ENCODE data around the gene TVP23A. TPM values are rescaled to one million over a fixed set of nuclear protein-coding genes. Genes with fewer than 3 reads are reported as not detected.
"Not testable (repeated sequence)": the region's sequence is repeated elsewhere in the genome, so short reads cannot be mapped to it uniquely, and the experiment has no call there.

TVP23A gene
- total RNA-seq, 1 experiment from 2014 or later: not detected

- no peaks in the 10 kb centered on the region for H3K36me3 ChIP-seq (ENCODE audit: low read depth, low read length)
- H3K79me2 ChIP-seq (ENCODE audit: low read length): no peaks in the 10 kb centered on the region
- no peaks in the 10 kb centered on the region for H3K4me1 ChIP-seq (ENCODE audit: insufficient read depth, low read length)
- DNase-seq (no peak), ATAC-seq (no peak)
- no TSS peak for BruUV-seq (replicated peaks)
- no peak for TF ChIP-seq EZH2 (IDR thresholded peaks at IDR 0.05; ENCODE audit: low read length, unreplicated experiment)
- no peak for TF ChIP-seq EZH2phosphoT487 (IDR thresholded peaks at IDR 0.05; ENCODE audit: borderline replicate concordance, low read length)
- no peak for TF ChIP-seq CTCF (conservative IDR thresholded peaks at IDR 0.05; ENCODE audit: low read depth, low read length)
- no peaks in the 10 kb centered on the region for H3K9me3 ChIP-seq (ENCODE audit: low read length)
- no peaks in the 10 kb centered on the region for H3F3A ChIP-seq (ENCODE audit: low read length, unreplicated experiment)
- no peak overlapping the region for H3K4me3 ChIP-seq (ENCODE audit: low read length)
- ChIA-PET CTCF (no interaction called here), POLR2A (ENCODE audit: unreplicated experiment) (no interaction called here)
- no peak overlapping the region for H3K9ac ChIP-seq (ENCODE audit: low read length)
- H3K9me2 ChIP-seq (replicated peaks; ENCODE audit: low read length): no peaks in the 10 kb centered on the region
- no peak overlapping the region for H3K4me2 ChIP-seq (ENCODE audit: low read length)
- H4K20me1 ChIP-seq (ENCODE audit: low read length): no peaks in the 10 kb centered on the region
- intact Hi-C loops (cut with micrococcal nuclease): no loop called here
- no peaks in the 10 kb centered on the region for H3K27me3 ChIP-seq (ENCODE audit: low read length)
- no peak overlapping the region for H3K27ac ChIP-seq (ENCODE audit: low read length)
- H2AFZ ChIP-seq (ENCODE audit: low read length): no peak overlapping the region
Observed at GRCh38 chr16:10787304-10787703, 31.3 kb downstream of the TVP23A start.

GRCh38 chr16:10782628-10783027 lies 36.0 kb downstream of the TVP23A start:
- H3K4me1 ChIP-seq (ENCODE audit: insufficient read depth, low read length): no peaks in the 10 kb centered on the region
- no peak overlapping the region for H3K9ac ChIP-seq (ENCODE audit: low read length)
- H3K79me2 ChIP-seq (ENCODE audit: low read length): no peaks in the 10 kb centered on the region
- H3K27me3 ChIP-seq (ENCODE audit: low read length): no peaks in the 10 kb centered on the region
- intact Hi-C loops (cut with micrococcal nuclease): no loop called here
- ATAC-seq (no peak), DNase-seq (peak; percentile 19)
- no peak for TF ChIP-seq CTCF (conservative IDR thresholded peaks at IDR 0.05; ENCODE audit: low read depth, low read length)
- no peak for TF ChIP-seq EZH2phosphoT487 (IDR thresholded peaks at IDR 0.05; ENCODE audit: borderline replicate concordance, low read length)
- no peak for TF ChIP-seq EZH2 (IDR thresholded peaks at IDR 0.05; ENCODE audit: low read length, unreplicated experiment)
- ChIA-PET POLR2A (ENCODE audit: unreplicated experiment) (no interaction called here), CTCF (no interaction called here)
- no peaks in the 10 kb centered on the region for H3F3A ChIP-seq (ENCODE audit: low read length, unreplicated experiment)
- no peaks in the 10 kb centered on the region for H4K20me1 ChIP-seq (ENCODE audit: low read length)
- H3K9me3 ChIP-seq (ENCODE audit: low read length): no peaks in the 10 kb centered on the region
- BruUV-seq (replicated peaks): no TSS peak
- H3K4me3 ChIP-seq (ENCODE audit: low read length): no peak overlapping the region
- H3K27ac ChIP-seq (ENCODE audit: low read length): no peak overlapping the region
- H3K9me2 ChIP-seq (replicated peaks; ENCODE audit: low read length): no peaks in the 10 kb centered on the region
- no peak overlapping the region for H3K4me2 ChIP-seq (ENCODE audit: low read length)
- H3K36me3 ChIP-seq (ENCODE audit: low read depth, low read length): no peaks in the 10 kb centered on the region
- no peak overlapping the region for H2AFZ ChIP-seq (ENCODE audit: low read length)

- intact Hi-C loops (cut with micrococcal nuclease): no loop called here
- DNase-seq (no peak), ATAC-seq (no peak)
- Histone ChIP-seq H3K4me2 (ENCODE audit: low read length) (no peak overlapping the region), H3K9ac (ENCODE audit: low read length) (no peak overlapping the region), H3K36me3 (ENCODE audit: low read depth, low read length) (no peaks in the 10 kb centered on the region), H3K79me2 (ENCODE audit: low read length) (no peaks in the 10 kb centered on the region), H4K20me1 (ENCODE audit: low read length) (no peaks in the 10 kb centered on the region), H3K9me3 (ENCODE audit: low read length) (no peaks in the 10 kb centered on the region), H2AFZ (ENCODE audit: low read length) (no peak overlapping the region), H3K27ac (ENCODE audit: low read length) (no peak overlapping the region), H3K9me2 (replicated peaks; ENCODE audit: low read length) (no peaks in the 10 kb centered on the region), H3K27me3 (ENCODE audit: low read length) (no peaks in the 10 kb centered on the region), H3F3A (ENCODE audit: low read length, unreplicated experiment) (no peaks in the 10 kb centered on the region), H3K4me3 (ENCODE audit: low read length) (no peak overlapping the region), H3K4me1 (ENCODE audit: insufficient read depth, low read length) (no peaks in the 10 kb centered on the region)
- ChIA-PET CTCF (no interaction called here), POLR2A (ENCODE audit: unreplicated experiment) (no interaction called here)
- BruUV-seq (replicated peaks): no TSS peak
- TF ChIP-seq CTCF (conservative IDR thresholded peaks at IDR 0.05; ENCODE audit: low read depth, low read length): no peak
- no peak for TF ChIP-seq EZH2phosphoT487 (IDR thresholded peaks at IDR 0.05; ENCODE audit: borderline replicate concordance, low read length)
- no peak for TF ChIP-seq EZH2 (IDR thresholded peaks at IDR 0.05; ENCODE audit: low read length, unreplicated experiment)
Observed at GRCh38 chr16:10780628-10781027, 38.0 kb downstream of the TVP23A start.

GRCh38 chr16:10779908-10780307 lies 38.7 kb downstream of the TVP23A start:
- H2AFZ ChIP-seq (ENCODE audit: low read length); intact Hi-C loops (cut with micrococcal nuclease); H3K79me2 ChIP-seq (ENCODE audit: low read length); DNase-seq; H3K36me3 ChIP-seq (ENCODE audit: low read depth, low read length); H4K20me1 ChIP-seq (ENCODE audit: low read length); H3K9ac ChIP-seq (ENCODE audit: low read length); H3K4me3 ChIP-seq (ENCODE audit: low read length); H3F3A ChIP-seq (ENCODE audit: low read length, unreplicated experiment); ATAC-seq; H3K27me3 ChIP-seq (ENCODE audit: low read length); BruUV-seq (replicated peaks); H3K27ac ChIP-seq (ENCODE audit: low read length); POLR2A ChIA-PET (ENCODE audit: unreplicated experiment); H3K4me1 ChIP-seq (ENCODE audit: insufficient read depth, low read length); H3K9me3 ChIP-seq (ENCODE audit: low read length); H3K9me2 ChIP-seq (replicated peaks; ENCODE audit: low read length); CTCF ChIA-PET; H3K4me2 ChIP-seq (ENCODE audit: low read length): not testable (repeated sequence)

Measured in PC-3 (cell line).